SK-N-SH (cell line): ENCODE measurements around the gene RASL12. TPM values are rescaled to one million over a fixed set of nuclear protein-coding genes. Genes with fewer than 3 reads are reported as not detected.

Experiments
- CTCF ChIA-PET: fragments of 300-600, 350-600 bp; formaldehyde crosslinking; extraction: SDS; loops from one replicate; lab custom pipeline; 2021; lab: Yijun Ruan, JAX
- POLR2A ChIA-PET: fragments of 350-600 bp; sonication (Branson Sonifier 250); formaldehyde crosslinking; extraction: SDS; loops from one replicate; lab custom pipeline; 2020; ENCODE audit warnings: antibody characterized with exemption, inconsistent platforms; lab: Yijun Ruan, JAX
- DNase-seq: peaks from one replicate; pipeline ENCODE4 v3.0.0; 2012
- H2AFZ ChIP-seq: fragments of 200-600 bp; sonication (generic); 2 replicates; pipeline ENCODE4 v1.8.1; 2016; ENCODE audit warnings: antibody characterized with exemption, mild to moderate bottlenecking, low read depth
- H3F3A ChIP-seq: fragments of 200-600 bp; sonication (generic); replicated peaks from 2 replicates; pipeline ENCODE3; 2016; ENCODE audit warnings: antibody characterized with exemption, mild to moderate bottlenecking; ENCODE audit not compliant: insufficient read depth
- H3K27ac ChIP-seq, 2 experiments: fragments of 200-500 bp in 1 of 2; fragments of 200-600 bp in 1 of 2; sonication (Bioruptor generic) in 1 of 2; sonication (generic), shearing (Covaris generic) in 1 of 2; 2 replicates each; pipeline versions ENCODE4 v1.5.1 to v1.6.1; 2014 to 2016; ENCODE audit warnings: low read depth in 2 of 2, inconsistent platforms in 1 of 2, low read length in 1 of 2, mild to moderate bottlenecking in 1 of 2, mixed read lengths in 1 of 2
- H3K27me3 ChIP-seq: fragments of 200-600 bp; sonication (generic), shearing (Covaris generic); 2 replicates; pipeline ENCODE4 v1.6.1; 2016; ENCODE audit warnings: mixed run types; ENCODE audit not compliant: insufficient read depth
- H3K36me3 ChIP-seq, 2 experiments: fragments of 200-500 bp in 1 of 2; fragments of 200-600 bp in 1 of 2; sonication (Bioruptor generic) in 1 of 2; sonication (generic) in 1 of 2; replicated peaks in 1 of 2; 2 replicates each; pipeline versions ENCODE3 to v1.5.1; 2014 to 2016; ENCODE audit warnings: low read length in 1 of 2, mild to moderate bottlenecking in 1 of 2; ENCODE audit not compliant: insufficient read depth in 2 of 2, control insufficient read depth in 1 of 2
- H3K4me1 ChIP-seq, 2 experiments: fragments of 200-500 bp in 1 of 2; fragments of 200-600 bp in 1 of 2; sonication (Bioruptor generic) in 1 of 2; sonication (generic), shearing (Covaris generic) in 1 of 2; 2 replicates each; pipeline versions ENCODE4 v1.5.1 to v1.6.1; 2014 to 2016; ENCODE audit warnings: low read depth in 1 of 2, low read length in 1 of 2, mixed run types in 1 of 2; ENCODE audit not compliant: insufficient read depth in 2 of 2, control insufficient read depth in 1 of 2
- H3K4me2 ChIP-seq: fragments of 200-600 bp; sonication (generic), shearing (Covaris generic); 2 replicates; pipeline ENCODE4 v1.6.1; 2017; ENCODE audit warnings: mixed run types
- H3K4me3 ChIP-seq, 2 experiments: fragments of 200-500 bp in 1 of 2; fragments of 200-600 bp in 1 of 2; sonication (Bioruptor generic) in 1 of 2; sonication (generic), shearing (Covaris generic) in 1 of 2; 2 replicates each; pipeline versions ENCODE4 v1.5.1 to v1.8.1; 2014 to 2016; ENCODE audit warnings: low read depth in 2 of 2, inconsistent platforms in 1 of 2, low read length in 1 of 2, mild to moderate bottlenecking in 1 of 2, mixed read lengths in 1 of 2, moderate library complexity in 1 of 2
- H3K79me2 ChIP-seq: fragments of 200-600 bp; sonication (generic); 2 replicates; pipeline ENCODE4 v1.8.1; 2017; ENCODE audit warnings: mild to moderate bottlenecking; ENCODE audit not compliant: insufficient read depth
- H3K9ac ChIP-seq: fragments of 200-600 bp; sonication (generic); 2 replicates; pipeline ENCODE4 v1.6.1; 2017; ENCODE audit warnings: mixed run types
- H3K9me2 ChIP-seq: fragments of 200-600 bp; sonication (generic); 2 replicates; pipeline ENCODE4 v1.6.1; 2017; ENCODE audit warnings: mixed run types
- H3K9me3 ChIP-seq: fragments of 200-600 bp; sonication (generic); 2 replicates; pipeline ENCODE4 v1.6.1; 2017; ENCODE audit warnings: mixed run types, mild to moderate bottlenecking, moderate library complexity
- H4K20me1 ChIP-seq: fragments of 200-600 bp; sonication (generic); 2 replicates; pipeline ENCODE4 v1.6.1; 2017; ENCODE audit warnings: mild to moderate bottlenecking, mixed run types; ENCODE audit not compliant: insufficient read depth
- CHD2 ChIP-seq: fragments of 150-350 bp; IDR thresholded peaks from 2 replicates; pipeline ENCODE4 v1.6.1; 2018; ENCODE audit warnings: low read length; ENCODE audit not compliant: partially characterized antibody
- EZH2phosphoT487 ChIP-seq: fragments of 200-600 bp; sonication (generic); IDR thresholded peaks from 2 replicates; pipeline ENCODE4 v1.6.1; 2017; ENCODE audit warnings: low read depth, mixed run types, mild to moderate bottlenecking, antibody characterized with exemption, moderate library complexity, borderline replicate concordance
- FOSL2 ChIP-seq: IDR thresholded peaks from 2 replicates; pipeline ENCODE4 v1.4.0; 2012; ENCODE audit warnings: low read depth, mild to moderate bottlenecking, moderate library complexity, borderline replicate concordance
- GABPA ChIP-seq: IDR thresholded peaks from 2 replicates; pipeline ENCODE4 v1.4.0; 2012; ENCODE audit warnings: low read depth, mild to moderate bottlenecking
- JUND ChIP-seq: IDR thresholded peaks from 2 replicates; pipeline ENCODE4 v1.4.0; 2012
- MXI1 ChIP-seq: IDR thresholded peaks from 2 replicates; pipeline ENCODE4 v1.6.1; 2012; ENCODE audit warnings: mild to moderate bottlenecking, low read depth, low read length, improper control_type of control experiment
- NFIC ChIP-seq: IDR thresholded peaks from 2 replicates; pipeline ENCODE4 v1.4.0; 2012; ENCODE audit warnings: borderline replicate concordance
- PBX3 ChIP-seq: IDR thresholded peaks from 2 replicates; pipeline ENCODE4; 2012
- RCOR1 ChIP-seq: fragments of 150-350 bp; IDR thresholded peaks from 2 replicates; pipeline ENCODE4 v1.6.1; 2017; ENCODE audit warnings: antibody characterized with exemption, low read length
- RFX5 ChIP-seq: IDR thresholded peaks from 2 replicates; pipeline ENCODE4 v1.6.1; 2012; ENCODE audit warnings: mild to moderate bottlenecking, improper control_type of control experiment, low read length
- RXRA ChIP-seq: IDR thresholded peaks from 2 replicates; pipeline ENCODE4 v1.4.0; 2012; ENCODE audit warnings: low read depth, mild to moderate bottlenecking, borderline replicate concordance
- SMC3 ChIP-seq: IDR thresholded peaks from 2 replicates; pipeline ENCODE4 v1.6.1; 2012; ENCODE audit warnings: low read depth, low read length, improper control_type of control experiment
- TCF12 ChIP-seq: IDR thresholded peaks from 2 replicates; pipeline ENCODE4 v1.4.0; 2012
- TEAD4 ChIP-seq: IDR thresholded peaks from 2 replicates; pipeline ENCODE4 v1.4.0; 2012; ENCODE audit warnings: mild to moderate bottlenecking, borderline replicate concordance; ENCODE audit not compliant: insufficient read depth
- USF1 ChIP-seq: IDR thresholded peaks from 2 replicates; pipeline ENCODE4 v1.4.0; 2012; ENCODE audit warnings: low read depth, borderline replicate concordance
- USF2 ChIP-seq: fragments of 150-350 bp; IDR thresholded peaks from 2 replicates; pipeline ENCODE4 v1.6.1; 2017; ENCODE audit warnings: antibody characterized with exemption, low read length, low read depth, borderline replicate concordance
- YY1 ChIP-seq: IDR thresholded peaks from 2 replicates; pipeline ENCODE4 v1.4.0; 2012; ENCODE audit warnings: low read depth, mild to moderate bottlenecking
- WGBS: methylation state at CpG from one replicate; pipeline ENCODE4 v1.1.6; 2017; ENCODE audit warnings: low lambda C conversion rate; 5-methylcytosine and 5-hydroxymethylcytosine counted together
- polyA plus RNA-seq, 3 experiments: library from polyadenylated mRNA; depleted of rRNA; stranded (reverse); fragments of >200 nt; gene quantifications; 2 replicates each; pipeline ENCODE4 v1.2.3, GENCODE V29; 2012

RASL12 gene
- polyA plus RNA-seq, 1 of the 3 experiments (the other 2 are of a cell fraction) = not detected

GRCh38 chr15:65082303-65082953, 14.6 kb upstream of the RASL12 start:
- H4K20me1 ChIP-seq = no peaks in the 10 kb centered on the region
- no peak overlapping the region for H3K4me3 ChIP-seq
- TF ChIP-seq USF1 = no peak
- TF ChIP-seq RFX5 = no peak
- no peak for TF ChIP-seq GABPA
- TF ChIP-seq JUND = no peak
- no peak for TF ChIP-seq RXRA
- TF ChIP-seq YY1 = no peak
- no peak for TF ChIP-seq USF2
- TF ChIP-seq TEAD4 = no peak
- no peak for TF ChIP-seq NFIC
- no peak for TF ChIP-seq MXI1
- TF ChIP-seq RCOR1 = no peak
- no peak for TF ChIP-seq FOSL2
- no peak for TF ChIP-seq CHD2
- no peak for TF ChIP-seq SMC3
- no peak for TF ChIP-seq TCF12
- TF ChIP-seq PBX3 = no peak
- TF ChIP-seq EZH2phosphoT487 = no peak
- H3K27ac ChIP-seq = no peak overlapping the region
- peaks cover 0 to 19% of the 10 kb centered on the region in 2 experiments; a peak in 1 of 4 replicates for H3K4me1 ChIP-seq
- no peak overlapping the region for H2AFZ ChIP-seq
- ChIA-PET CTCF (interaction anchor here (0.8 to 8.3 kb wide), 6 partner anchors 12 to 30 kb away, joined by 3 to 99 read pairs (median 4); no protein-coding TSS in a partner anchor), POLR2A (no interaction called here)
- peak; percentile 39 for DNase-seq
- WGBS = 48% methylated on average over 7 of the region's 7 CpGs
- H3K9ac ChIP-seq = no peak overlapping the region
- H3K4me2 ChIP-seq = no peak overlapping the region
- no peaks in the 10 kb centered on the region for H3K9me3 ChIP-seq
- no peaks in the 10 kb centered on the region for H3F3A ChIP-seq
- H3K9me2 ChIP-seq = no peaks in the 10 kb centered on the region
- no peaks in the 10 kb centered on the region for H3K79me2 ChIP-seq
- H3K27me3 ChIP-seq = 0 out of 2 replicates have a peak, but pooled peaks cover 6% of the 10 kb centered on the region
- H3K36me3 ChIP-seq = no peaks in the 10 kb centered on the region
